HT-29 (cell line): ENCODE measurements around the gene MAPKAPK3. TPM values are rescaled to one million over a fixed set of nuclear protein-coding genes. Genes with fewer than 3 reads are reported as not detected.

Source experiments
- DNase-seq: peaks from one replicate; pipeline ENCODE4 v3.0.0-alpha.2; 2015; ENCODE audit warnings: low spot score
- total RNA-seq: library from RNA; depleted of rRNA; stranded (reverse); fragments of >200 nt; shearing (Covaris generic); gene quantifications from 2 replicates; pipeline ENCODE4 v1.2.3, GENCODE V29; 2014

MAPKAPK3 gene
- total RNA-seq, 1 experiment from 2014 or later, result 35.7 TPM

GRCh38 chr3:50626401-50626800 is 9.4 kb downstream of the MAPKAPK3 start:
- no peak for DNase-seq

- no peak for DNase-seq
Measured at GRCh38 chr3:50627407-50628051, 10.6 kb downstream of the MAPKAPK3 start.

- no peak for DNase-seq
Measured at GRCh38 chr3:50628601-50629000, 11.7 kb downstream of the MAPKAPK3 start.

DNA sequence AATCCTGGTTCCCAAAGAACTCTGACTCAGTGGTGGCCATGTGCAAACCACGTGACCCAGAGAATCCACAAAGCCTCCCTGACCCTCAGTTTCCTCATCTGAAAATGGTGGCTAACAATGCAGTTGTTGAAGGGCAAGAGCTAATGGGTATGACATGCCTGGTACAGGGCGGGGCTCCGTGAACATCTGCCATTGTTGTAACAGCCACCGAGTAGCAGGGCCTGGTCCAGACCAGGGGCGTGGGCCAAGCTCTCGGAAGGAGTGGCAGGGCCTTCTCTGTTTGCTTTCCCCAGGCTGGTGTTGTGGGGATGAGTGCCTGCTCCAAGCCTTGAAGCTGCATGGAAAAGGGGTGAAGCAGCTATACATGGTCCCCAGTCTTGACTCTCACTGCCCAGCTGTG is 13.4 kb downstream of the MAPKAPK3 start:
- no peak for DNase-seq

DNA sequence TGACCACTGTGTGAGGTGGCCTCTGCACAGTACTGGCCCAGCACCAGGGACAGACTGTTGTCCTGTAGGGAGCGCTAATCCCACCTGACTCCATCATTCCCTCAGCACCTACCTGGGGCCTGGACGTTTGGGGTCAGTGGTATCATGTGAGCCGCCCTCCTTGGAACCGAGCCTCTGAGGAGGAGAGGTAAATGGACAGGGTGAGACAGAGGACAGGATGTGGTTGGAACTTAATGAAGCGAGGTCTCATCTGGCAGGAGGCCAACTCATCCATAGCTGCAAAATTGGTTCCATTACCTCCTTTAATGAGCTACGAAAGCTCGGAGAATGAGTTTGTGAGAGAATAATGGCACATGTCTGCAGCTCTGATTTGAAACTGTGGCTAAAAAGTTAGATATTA is 13.9 kb downstream of the MAPKAPK3 start:
- DNase-seq, result no peak

DNA sequence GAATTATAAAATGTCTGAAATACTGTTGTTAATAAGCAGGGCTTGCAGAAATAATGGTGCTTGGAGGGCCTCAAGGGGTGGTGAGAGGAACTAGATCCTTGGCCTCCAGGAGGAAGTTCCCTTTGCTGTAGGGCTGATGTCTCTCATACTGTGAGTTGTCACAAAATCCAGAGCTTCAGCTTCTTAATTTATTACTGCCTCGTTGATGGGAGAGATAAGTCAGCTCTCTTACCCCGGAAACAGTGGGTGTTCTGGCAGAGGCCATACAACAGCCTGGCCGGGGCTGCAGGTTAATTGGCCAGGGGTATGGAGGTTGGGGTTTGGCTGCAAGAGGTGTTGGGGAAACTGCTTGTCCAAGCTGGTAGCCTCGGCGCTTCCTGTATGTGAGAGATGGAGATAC is 15.5 kb downstream of the MAPKAPK3 start:
- DNase-seq, result no peak

- DNase-seq, result no peak
Measured at GRCh38 chr3:50633230-50633790, 16.4 kb downstream of the MAPKAPK3 start.

GRCh38 chr3:50635066-50635465 is 18.1 kb downstream of the MAPKAPK3 start:
- no peak for DNase-seq

DNA sequence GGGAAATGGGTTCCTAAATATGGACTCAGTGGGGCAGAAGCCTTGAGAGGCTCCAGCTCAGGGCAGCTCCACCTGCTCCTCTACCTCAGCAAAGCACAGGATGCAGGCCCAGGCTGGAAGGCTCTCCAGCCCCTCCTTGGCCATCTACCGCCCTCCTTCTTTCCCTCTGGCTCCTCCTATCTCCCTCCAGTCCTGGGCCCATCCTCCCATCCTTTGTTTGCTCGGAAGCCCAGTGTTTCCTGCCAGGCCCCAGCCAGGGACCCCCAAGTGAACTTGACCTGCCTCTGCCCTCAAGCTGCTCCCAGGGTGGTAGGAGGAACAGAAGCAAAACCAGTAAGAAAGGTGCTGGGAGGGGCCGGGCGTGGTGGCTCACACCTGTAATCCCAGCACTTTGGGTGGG is 20.1 kb downstream of the MAPKAPK3 start:
- no peak for DNase-seq

- DNase-seq, result no peak
Measured at GRCh38 chr3:50637945-50638344, 21.0 kb downstream of the MAPKAPK3 start.

- no peak for DNase-seq
Measured at GRCh38 chr3:50639055-50639494, 22.1 kb downstream of the MAPKAPK3 start.

GRCh38 chr3:50642382-50642781 is 25.4 kb downstream of the MAPKAPK3 start:
- no peak for DNase-seq

DNA sequence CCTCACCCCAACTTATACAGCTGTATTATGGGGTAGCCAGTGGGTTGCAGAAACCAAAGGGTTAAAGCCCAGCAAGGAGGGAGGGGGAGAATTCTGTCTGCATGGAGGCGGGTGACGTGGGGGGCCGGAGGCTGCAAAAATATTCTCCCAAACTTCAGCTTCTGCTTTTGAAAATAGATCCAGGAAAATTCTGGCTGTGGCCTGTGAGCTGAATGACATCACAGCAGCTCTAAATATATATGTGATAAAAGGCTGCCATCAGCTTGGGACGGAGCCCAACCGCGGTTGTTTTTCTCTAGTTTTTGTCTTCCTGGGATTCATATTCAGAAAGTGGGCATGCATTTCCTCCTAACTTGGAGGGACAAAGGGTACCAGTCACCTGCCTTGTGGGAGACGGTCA is 27.6 kb downstream of the MAPKAPK3 start:
- no peak for DNase-seq

- DNase-seq, result no peak
Measured at GRCh38 chr3:50645378-50645777, 28.4 kb downstream of the MAPKAPK3 start.

GRCh38 chr3:50648313-50648712 is 31.4 kb downstream of the MAPKAPK3 start:
- DNase-seq, result no peak

- no peak for DNase-seq
Measured at GRCh38 chr3:50648944-50649343, 32.0 kb downstream of the MAPKAPK3 start.

- DNase-seq, result no peak
Measured at GRCh38 chr3:50649451-50649931, 32.5 kb downstream of the MAPKAPK3 start.

DNA sequence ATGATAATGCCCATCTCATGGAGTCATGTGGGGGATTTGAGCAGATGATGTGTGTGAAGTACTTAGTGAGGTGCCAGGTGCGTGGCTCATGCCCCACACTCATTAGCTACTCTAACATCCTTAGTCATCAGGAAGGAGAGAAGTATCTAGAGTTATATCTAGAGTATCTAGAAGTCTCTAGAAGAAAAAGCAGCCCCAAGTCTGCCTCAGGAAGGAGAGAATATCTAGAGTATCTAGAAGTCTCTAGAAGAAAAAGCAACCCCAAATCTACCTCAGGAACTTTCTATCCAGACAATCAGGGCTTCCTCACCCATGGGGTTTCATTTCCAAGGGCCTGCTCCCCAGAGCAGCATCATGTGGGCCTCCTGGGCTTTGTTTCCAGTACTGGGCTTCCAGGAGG is 33.1 kb downstream of the MAPKAPK3 start:
- no peak for DNase-seq

DNA sequence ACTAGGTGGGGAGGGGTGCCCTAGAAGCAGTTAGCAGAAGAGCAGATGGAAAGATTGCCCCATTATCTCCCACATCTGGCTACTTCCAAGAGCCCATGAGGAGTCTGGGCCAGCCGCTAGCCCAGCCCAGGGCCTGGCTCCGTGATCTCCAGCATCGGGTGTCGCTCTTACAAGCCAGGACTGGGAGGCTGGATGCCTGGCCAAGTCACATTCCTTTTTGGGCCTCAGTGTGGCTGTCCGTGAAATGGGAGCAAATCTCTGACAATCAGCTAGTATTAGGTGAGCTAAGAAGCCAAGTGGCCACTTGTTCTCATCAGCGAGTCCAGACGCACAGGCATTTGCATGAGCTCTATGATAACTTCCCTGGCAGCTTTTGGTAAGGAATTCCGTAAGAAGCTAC is 34.5 kb downstream of the MAPKAPK3 start:
- DNase-seq, result no peak

DNA sequence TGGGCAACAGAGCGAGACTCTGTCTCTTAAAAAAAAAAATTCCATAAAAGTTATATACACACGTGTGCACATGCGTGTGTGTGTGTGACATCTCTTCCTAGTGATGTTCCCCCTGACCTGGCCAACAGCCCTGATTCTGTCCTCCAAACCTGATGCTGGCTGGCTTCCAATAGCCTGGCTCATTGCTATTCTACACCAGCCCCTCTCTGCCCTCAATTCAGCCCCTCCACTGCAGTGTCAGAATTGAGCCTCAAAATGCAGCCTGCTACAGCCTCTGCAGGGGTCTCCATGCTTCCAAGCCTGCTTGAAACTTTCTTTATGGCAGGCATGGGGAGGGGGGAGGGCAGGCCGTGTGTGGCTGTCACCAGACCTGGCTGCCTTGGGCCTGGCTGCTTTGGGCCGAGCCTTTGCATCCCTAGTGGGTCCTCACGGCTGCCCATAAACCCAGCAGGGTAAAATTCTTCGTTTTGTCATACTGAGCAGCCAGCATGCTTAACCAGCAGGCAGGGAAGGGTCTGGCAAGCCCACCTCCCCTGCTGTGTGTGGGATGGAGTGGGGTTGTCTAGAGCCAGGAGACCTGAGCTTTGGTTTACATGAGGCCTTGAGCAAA is 35.1 kb downstream of the MAPKAPK3 start:
- DNase-seq, result no peak

DNA sequence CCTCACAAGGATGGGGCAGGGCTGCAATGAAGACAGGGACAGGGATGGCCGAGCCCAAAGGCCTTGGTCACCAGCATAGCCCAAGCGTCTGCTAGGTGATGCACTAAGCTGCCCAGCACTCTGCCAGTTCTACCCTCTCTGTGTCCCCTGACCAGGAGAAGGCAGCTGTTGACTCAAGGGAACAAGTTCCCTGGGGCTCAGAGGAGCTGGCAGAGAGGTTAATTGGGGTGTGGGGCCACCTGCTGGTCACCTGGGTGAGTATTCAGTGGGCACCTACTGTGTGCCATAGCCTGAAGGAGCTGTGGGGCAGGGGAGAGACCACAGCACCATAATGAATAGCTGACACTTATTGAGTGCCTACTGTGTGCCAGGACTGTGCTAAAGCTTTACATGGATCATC is 35.8 kb downstream of the MAPKAPK3 start:
- DNase-seq, result peak; percentile 57

- no peak for DNase-seq
Measured at GRCh38 chr3:50653937-50654595, 37.1 kb downstream of the MAPKAPK3 start.
